Measurements from ENCODE around the gene GALNT2.

The GALNT2 gene

GRCh38 chr1:230052018-230052417, 15.0 kb upstream of the GALNT2 start:
- Histone ChIP-seq H3K9me3 (ENCODE audit: control insufficient read depth in 2 of 2, low read length in 2 of 2) (no peaks in the 10 kb centered on the region), H3K9ac (ENCODE audit: low read length in 2 of 2) (no peak overlapping the region), H3K27ac (ENCODE audit: low read length) (no peak overlapping the region), H3K27me3 (ENCODE audit: control insufficient read depth in 1 of 2, insufficient read depth in 2 of 2, low read length in 2 of 2) (peaks cover 0 to 2% of the 10 kb centered on the region in 2 donors), H3K4me1 (ENCODE audit: control insufficient read depth, insufficient read depth, low read length) (no peaks in the 10 kb centered on the region), H3K36me3 (ENCODE audit: control insufficient read depth in 2 of 2, insufficient read depth in 2 of 2, low read length in 2 of 2) (no peaks in the 10 kb centered on the region), H3K4me3 (ENCODE audit: low read length in 2 of 2) (no peak overlapping the region)

- H3K4me1 ChIP-seq (ENCODE audit: control insufficient read depth, insufficient read depth, low read length): no peaks in the 10 kb centered on the region
- H3K27me3 ChIP-seq (ENCODE audit: control insufficient read depth in 1 of 2, insufficient read depth in 2 of 2, low read length in 2 of 2): peaks cover 0 to 2% of the 10 kb centered on the region in 2 donors
- no peak overlapping the region for H3K9ac ChIP-seq (ENCODE audit: low read length in 2 of 2)
- no peaks in the 10 kb centered on the region for H3K36me3 ChIP-seq (ENCODE audit: control insufficient read depth in 2 of 2, insufficient read depth in 2 of 2, low read length in 2 of 2)
- H3K27ac ChIP-seq (ENCODE audit: low read length): no peak overlapping the region
- H3K4me3 ChIP-seq (ENCODE audit: low read length in 2 of 2): no peak overlapping the region
- no peaks in the 10 kb centered on the region for H3K9me3 ChIP-seq (ENCODE audit: control insufficient read depth in 2 of 2, low read length in 2 of 2)
These were observed 14.4 kb upstream of the GALNT2 start for GRCh38 chr1:230052665-230053064.

- no peaks in the 10 kb centered on the region for H3K9me3 ChIP-seq (ENCODE audit: control insufficient read depth in 2 of 2, low read length in 2 of 2)
- no peaks in the 10 kb centered on the region for H3K36me3 ChIP-seq (ENCODE audit: control insufficient read depth in 2 of 2, insufficient read depth in 2 of 2, low read length in 2 of 2)
- H3K4me1 ChIP-seq (ENCODE audit: control insufficient read depth, insufficient read depth, low read length): no peaks in the 10 kb centered on the region
- no peak overlapping the region for H3K27ac ChIP-seq (ENCODE audit: low read length)
- H3K9ac ChIP-seq (ENCODE audit: low read length in 2 of 2): no peak overlapping the region
- peaks cover 0 to 2% of the 10 kb centered on the region in 2 donors for H3K27me3 ChIP-seq (ENCODE audit: control insufficient read depth in 1 of 2, insufficient read depth in 2 of 2, low read length in 2 of 2)
- H3K4me3 ChIP-seq (ENCODE audit: low read length in 2 of 2): no peak overlapping the region
These were observed 12.8 kb upstream of the GALNT2 start for GRCh38 chr1:230054092-230054749.

DNA sequence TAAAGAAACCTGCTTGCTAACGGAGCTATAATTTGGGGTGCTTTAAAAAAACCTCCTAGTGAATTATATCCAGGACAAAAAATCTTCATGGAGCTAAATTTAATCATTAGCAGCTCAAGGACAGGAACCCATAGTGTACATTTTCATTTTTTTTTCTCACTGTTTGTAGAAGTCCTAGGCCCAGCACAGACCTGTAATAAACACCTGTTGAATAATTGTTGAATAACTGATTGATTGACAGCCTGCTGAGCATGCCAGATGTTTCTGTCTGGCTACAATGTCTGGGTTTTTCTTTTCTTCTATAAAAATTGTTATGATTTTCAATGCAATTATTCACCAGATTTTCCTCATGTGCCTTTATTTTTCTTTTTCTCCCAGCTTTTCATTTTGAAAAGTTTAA, 10.9 kb upstream of the GALNT2 start:
- Histone ChIP-seq H3K27me3 (ENCODE audit: control insufficient read depth in 1 of 2, insufficient read depth in 2 of 2, low read length in 2 of 2) (no peaks in the 10 kb centered on the region), H3K9ac (ENCODE audit: low read length in 2 of 2) (no peak overlapping the region), H3K4me3 (ENCODE audit: low read length in 2 of 2) (no peak overlapping the region), H3K4me1 (ENCODE audit: control insufficient read depth, insufficient read depth, low read length) (no peaks in the 10 kb centered on the region), H3K36me3 (ENCODE audit: control insufficient read depth in 2 of 2, insufficient read depth in 2 of 2, low read length in 2 of 2) (no peaks in the 10 kb centered on the region), H3K9me3 (ENCODE audit: control insufficient read depth in 2 of 2, low read length in 2 of 2) (peaks cover 0 to 5% of the 10 kb centered on the region in 2 donors), H3K27ac (ENCODE audit: low read length) (no peak overlapping the region)

GRCh38 chr1:230057100-230057499, 9.9 kb upstream of the GALNT2 start:
- Histone ChIP-seq H3K9ac (ENCODE audit: low read length in 2 of 2) (no peak overlapping the region), H3K4me1 (ENCODE audit: control insufficient read depth, insufficient read depth, low read length) (no peaks in the 10 kb centered on the region), H3K4me3 (ENCODE audit: low read length in 2 of 2) (no peak overlapping the region), H3K36me3 (ENCODE audit: control insufficient read depth in 2 of 2, insufficient read depth in 2 of 2, low read length in 2 of 2) (no peaks in the 10 kb centered on the region), H3K9me3 (ENCODE audit: control insufficient read depth in 2 of 2, low read length in 2 of 2) (peaks cover 0 to 5% of the 10 kb centered on the region in 2 donors), H3K27ac (ENCODE audit: low read length) (no peak overlapping the region), H3K27me3 (ENCODE audit: control insufficient read depth in 1 of 2, insufficient read depth in 2 of 2, low read length in 2 of 2) (no peaks in the 10 kb centered on the region)

DNA sequence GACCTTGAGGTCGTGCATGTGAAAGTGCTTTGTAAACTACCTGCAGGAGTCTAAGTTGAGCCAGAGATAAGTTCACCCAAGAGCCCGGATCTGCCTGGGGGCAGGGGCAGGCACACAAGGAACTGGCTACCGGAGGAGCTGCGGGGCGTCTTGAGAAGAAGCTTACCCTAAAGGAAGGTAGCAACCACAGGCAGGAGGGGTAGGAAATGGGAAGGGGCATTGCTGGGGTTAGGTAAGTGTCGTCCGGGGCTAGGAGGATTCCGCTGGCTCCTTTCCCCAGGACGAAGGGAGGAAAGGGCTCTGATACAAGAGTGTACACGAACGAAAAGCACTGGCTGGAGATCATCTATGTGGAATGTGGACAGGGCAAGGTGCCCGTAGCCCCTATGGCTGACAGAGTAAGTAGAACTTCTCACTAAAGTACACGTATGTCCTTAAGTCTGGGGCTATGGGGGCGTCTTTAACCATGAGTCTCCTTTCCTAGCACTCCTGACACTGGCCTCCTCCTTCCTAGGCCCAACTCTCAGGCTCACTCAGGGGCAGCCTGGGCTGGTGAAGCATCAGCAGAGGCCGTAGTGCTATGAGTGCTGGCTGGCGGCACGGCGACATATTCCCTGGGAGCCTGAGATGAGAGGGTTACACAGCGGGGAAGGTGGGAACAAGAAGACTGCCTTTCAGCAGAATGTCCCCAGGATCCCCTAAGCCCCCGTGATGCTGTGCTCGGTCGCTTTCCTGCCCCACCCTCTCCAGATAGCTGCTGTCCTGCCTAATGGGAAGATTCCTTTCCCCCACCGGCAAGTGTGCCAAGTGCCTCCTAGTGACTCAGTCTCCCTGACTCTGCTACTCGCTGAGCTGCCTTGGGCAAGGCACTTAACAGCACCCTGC, 9.1 kb upstream of the GALNT2 start:
- Histone ChIP-seq H3K4me3 (ENCODE audit: low read length in 2 of 2) (no peak overlapping the region), H3K4me1 (ENCODE audit: control insufficient read depth, insufficient read depth, low read length) (no peaks in the 10 kb centered on the region), H3K9ac (ENCODE audit: low read length in 2 of 2) (no peak overlapping the region), H3K27ac (ENCODE audit: low read length) (no peak overlapping the region), H3K9me3 (ENCODE audit: control insufficient read depth in 2 of 2, low read length in 2 of 2) (peaks cover 0 to 5% of the 10 kb centered on the region in 2 donors), H3K27me3 (ENCODE audit: control insufficient read depth in 1 of 2, insufficient read depth in 2 of 2, low read length in 2 of 2) (no peaks in the 10 kb centered on the region), H3K36me3 (ENCODE audit: control insufficient read depth in 2 of 2, insufficient read depth in 2 of 2, low read length in 2 of 2) (no peaks in the 10 kb centered on the region)

GRCh38 chr1:230058626-230059025, 8.4 kb upstream of the GALNT2 start:
- Histone ChIP-seq H3K4me1 (ENCODE audit: control insufficient read depth, insufficient read depth, low read length) (no peaks in the 10 kb centered on the region), H3K9me3 (ENCODE audit: control insufficient read depth in 2 of 2, low read length in 2 of 2) (peaks cover 0 to 5% of the 10 kb centered on the region in 2 donors), H3K27ac (ENCODE audit: low read length) (no peak overlapping the region), H3K27me3 (ENCODE audit: control insufficient read depth in 1 of 2, insufficient read depth in 2 of 2, low read length in 2 of 2) (no peaks in the 10 kb centered on the region), H3K4me3 (ENCODE audit: low read length in 2 of 2) (no peak overlapping the region), H3K9ac (ENCODE audit: low read length in 2 of 2) (no peak overlapping the region), H3K36me3 (ENCODE audit: control insufficient read depth in 2 of 2, insufficient read depth in 2 of 2, low read length in 2 of 2) (no peaks in the 10 kb centered on the region)

- no peak overlapping the region for H3K4me3 ChIP-seq (ENCODE audit: low read length in 2 of 2)
These were observed 5.2 kb upstream of the GALNT2 start for GRCh38 chr1:230061801-230062200.

GRCh38 chr1:230062521-230062920, 4.5 kb upstream of the GALNT2 start:
- peaks cover 3% of the 10 kb centered on the region for H3K4me1 ChIP-seq (ENCODE audit: control insufficient read depth, insufficient read depth, low read length)
- no peaks in the 10 kb centered on the region for H3K27me3 ChIP-seq (ENCODE audit: control insufficient read depth in 1 of 2, insufficient read depth in 2 of 2, low read length in 2 of 2)
- H3K27ac ChIP-seq (ENCODE audit: low read length): no peak overlapping the region
- H3K36me3 ChIP-seq (ENCODE audit: control insufficient read depth in 2 of 2, insufficient read depth in 2 of 2, low read length in 2 of 2): no peaks in the 10 kb centered on the region
- H3K9me3 ChIP-seq (ENCODE audit: control insufficient read depth in 2 of 2, low read length in 2 of 2): peaks cover 0 to 5% of the 10 kb centered on the region in 2 donors
- no peak overlapping the region for H3K4me3 ChIP-seq (ENCODE audit: low read length in 2 of 2)
- no peak overlapping the region for H3K9ac ChIP-seq (ENCODE audit: low read length in 2 of 2)

More at GRCh38 chr1:230061801-230062200, 5.2 kb upstream of the GALNT2 start:
- H3K9me3 ChIP-seq (ENCODE audit: control insufficient read depth in 2 of 2, low read length in 2 of 2): peaks cover 0 to 5% of the 10 kb centered on the region in 2 donors
- H3K4me1 ChIP-seq (ENCODE audit: control insufficient read depth, insufficient read depth, low read length): peaks cover 3% of the 10 kb centered on the region
- no peak overlapping the region for H3K27ac ChIP-seq (ENCODE audit: low read length)
- H3K27me3 ChIP-seq (ENCODE audit: control insufficient read depth in 1 of 2, insufficient read depth in 2 of 2, low read length in 2 of 2): no peaks in the 10 kb centered on the region
- no peaks in the 10 kb centered on the region for H3K36me3 ChIP-seq (ENCODE audit: control insufficient read depth in 2 of 2, insufficient read depth in 2 of 2, low read length in 2 of 2)
- H3K9ac ChIP-seq (ENCODE audit: low read length in 2 of 2): no peak overlapping the region

- Histone ChIP-seq H3K27me3 (ENCODE audit: control insufficient read depth in 1 of 2, insufficient read depth in 2 of 2, low read length in 2 of 2) (no peaks in the 10 kb centered on the region), H3K9me3 (ENCODE audit: control insufficient read depth in 2 of 2, low read length in 2 of 2) (peaks cover 0 to 5% of the 10 kb centered on the region in 2 donors), H3K4me1 (ENCODE audit: control insufficient read depth, insufficient read depth, low read length) (peaks cover 18% of the 10 kb centered on the region), H3K27ac (ENCODE audit: low read length) (no peak overlapping the region), H3K9ac (ENCODE audit: low read length in 2 of 2) (no peak overlapping the region), H3K36me3 (ENCODE audit: control insufficient read depth in 2 of 2, insufficient read depth in 2 of 2, low read length in 2 of 2) (no peaks in the 10 kb centered on the region), H3K4me3 (ENCODE audit: low read length in 2 of 2) (no peak overlapping the region)
These were observed 2.8 kb upstream of the GALNT2 start for GRCh38 chr1:230064283-230064682.

DNA sequence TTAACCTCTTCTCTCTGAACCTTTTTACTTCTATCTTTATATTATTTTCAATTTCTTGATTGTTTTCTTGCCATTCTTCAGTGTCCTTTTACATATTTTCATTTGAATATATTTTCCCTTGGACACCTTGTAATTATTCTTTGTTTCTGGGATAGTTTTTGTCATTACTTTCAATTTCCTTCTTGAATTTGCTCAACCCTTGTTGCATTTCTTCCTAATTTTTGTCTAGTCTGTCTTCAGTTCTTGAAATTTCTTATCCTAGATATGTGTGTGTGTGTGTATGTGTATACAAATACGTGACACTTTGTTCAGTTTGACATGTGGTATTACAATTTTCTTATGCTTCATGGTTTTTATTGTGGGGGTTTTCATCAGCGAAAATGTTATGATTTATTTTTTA, 1.9 kb upstream of the GALNT2 start:
- H3K9ac ChIP-seq (ENCODE audit: low read length in 2 of 2): no peak overlapping the region
- H3K9me3 ChIP-seq (ENCODE audit: control insufficient read depth in 2 of 2, low read length in 2 of 2): peaks cover 0 to 5% of the 10 kb centered on the region in 2 donors
- H3K4me3 ChIP-seq (ENCODE audit: low read length in 2 of 2): no peak overlapping the region
- H3K36me3 ChIP-seq (ENCODE audit: control insufficient read depth in 2 of 2, insufficient read depth in 2 of 2, low read length in 2 of 2): no peaks in the 10 kb centered on the region
- H3K4me1 ChIP-seq (ENCODE audit: control insufficient read depth, insufficient read depth, low read length): peaks cover 27% of the 10 kb centered on the region
- H3K27ac ChIP-seq (ENCODE audit: low read length): no peak overlapping the region
- no peaks in the 10 kb centered on the region for H3K27me3 ChIP-seq (ENCODE audit: control insufficient read depth in 1 of 2, insufficient read depth in 2 of 2, low read length in 2 of 2)

All from stomach smooth muscle (tissue), 2 donors.